HG03439 (cell line): Measurements from ENCODE around the gene POU5F2.

ENCODE experiments used
- ATAC-seq: cut with Tn5 transposase; IDR thresholded peaks from one replicate; pipeline ENCODE4 v1.9.1; 2021; ENCODE audit warnings: mild to moderate bottlenecking, moderate library complexity; ENCODE audit not compliant: unreplicated experiment

Gene POU5F2

GRCh38 chr5:93716453-93716852, 24.9 kb downstream of the POU5F2 start:
- no peak for ATAC-seq

- ATAC-seq: no peak
Measured at GRCh38 chr5:93715761-93716160, 25.6 kb downstream of the POU5F2 start.

- no peak for ATAC-seq
Measured at GRCh38 chr5:93715327-93715726, 26.1 kb downstream of the POU5F2 start.

GRCh38 chr5:93708442-93708841, 33.0 kb downstream of the POU5F2 start:
- no peak for ATAC-seq

GRCh38 chr5:93705896-93706295, 35.5 kb downstream of the POU5F2 start:
- ATAC-seq: no peak

GRCh38 chr5:93704996-93705395, 36.4 kb downstream of the POU5F2 start:
- ATAC-seq: no peak

- ATAC-seq: no peak
Measured at GRCh38 chr5:93691997-93692396, 49.4 kb downstream of the POU5F2 start.
